Head of caudate nucleus (tissue), 42 donors: ENCODE data around the gene C10orf120.

Source experiments
- DNase-seq, 42 donors: peaks; one replicate each; pipeline versions ENCODE4 v3.0.0 to v3.0.0-alpha.2; 2020 to 2021; ENCODE audit warnings: mixed read lengths in 7 of 42
- intact Hi-C: fragments of 100-400 bp; cut with DNase I; formaldehyde crosslinking; loops from one replicate; pipeline ENCODE4 v1.15.0; 2022

C10orf120 gene

DNA sequence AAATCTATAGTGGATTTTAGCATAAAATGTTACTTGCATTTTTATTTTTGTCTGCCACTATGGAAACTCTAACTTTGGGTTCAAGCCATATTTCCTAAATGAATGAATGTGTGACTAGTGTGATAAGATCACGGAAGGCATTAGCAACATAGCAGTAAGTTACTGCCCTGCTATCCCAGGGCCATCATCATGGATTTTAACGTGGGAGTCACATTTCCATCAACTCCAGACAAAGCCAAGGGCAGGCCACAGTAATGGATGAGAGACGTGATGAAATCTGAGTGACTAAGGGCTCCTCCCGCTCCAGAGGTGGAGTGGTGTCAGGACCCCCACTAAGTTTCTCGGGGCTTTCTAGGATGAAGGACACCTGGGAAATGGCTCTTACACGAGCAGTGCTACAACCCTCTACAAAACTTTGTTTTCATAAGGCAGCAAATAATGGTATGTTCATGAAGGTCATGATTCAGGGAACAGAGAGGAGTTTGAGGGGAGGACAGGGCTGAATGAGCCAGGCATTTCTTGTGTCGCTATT, 34.3 kb downstream of the C10orf120 start:
- intact Hi-C loops: no loop called here
- no peak for DNase-seq

DNA sequence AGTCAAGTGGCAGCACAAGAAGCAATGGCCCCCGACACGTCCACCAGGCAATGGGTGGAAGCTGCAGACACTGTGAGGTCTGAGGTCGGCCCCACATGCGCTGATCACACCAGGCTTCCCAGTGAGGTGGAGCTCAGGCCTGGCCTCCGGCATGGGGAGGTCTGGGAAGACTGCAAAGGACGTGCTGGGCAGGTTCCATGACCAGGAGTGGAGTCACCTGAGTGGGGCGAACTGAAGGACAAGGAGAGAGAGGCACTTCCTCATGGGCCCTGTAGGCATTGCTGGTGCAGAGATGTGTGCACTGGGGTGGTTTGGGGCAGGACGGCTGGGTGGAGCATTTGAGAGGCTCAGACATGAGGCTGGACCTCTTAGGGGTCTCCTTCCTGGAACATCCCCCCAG, 35.1 kb downstream of the C10orf120 start:
- no peak for DNase-seq
- intact Hi-C loops: no loop called here

DNA sequence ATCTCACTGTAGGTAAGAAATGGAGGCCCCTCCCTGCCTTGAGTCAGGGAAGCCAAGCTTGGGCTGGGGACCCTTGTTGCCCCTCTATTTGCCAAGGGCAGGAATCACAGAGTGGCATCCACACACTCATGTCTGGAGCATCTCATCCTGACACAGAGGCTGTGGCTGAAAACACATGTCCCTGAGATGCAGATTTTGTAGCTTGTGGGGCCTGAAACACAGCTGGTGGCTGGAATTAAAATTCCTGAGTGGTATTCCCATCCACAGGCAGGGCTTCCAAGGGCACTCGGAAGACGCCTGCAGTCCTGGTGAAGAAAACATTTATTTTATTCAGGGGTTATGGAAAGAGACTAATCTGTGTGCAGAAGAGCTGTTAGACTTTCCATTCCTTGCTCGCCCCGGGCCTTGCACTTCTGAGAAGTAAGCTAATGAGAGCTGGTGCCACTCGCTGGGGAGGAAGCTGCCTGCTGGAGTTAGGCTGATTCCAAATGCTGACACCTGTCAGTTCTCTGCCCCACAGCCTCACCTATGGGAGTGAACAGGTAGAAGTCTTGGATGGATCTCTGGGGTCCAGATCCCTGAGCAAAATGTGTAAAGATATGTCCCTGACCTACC, 36.0 kb downstream of the C10orf120 start:
- no peak for DNase-seq
- intact Hi-C loops: no loop called here

DNA sequence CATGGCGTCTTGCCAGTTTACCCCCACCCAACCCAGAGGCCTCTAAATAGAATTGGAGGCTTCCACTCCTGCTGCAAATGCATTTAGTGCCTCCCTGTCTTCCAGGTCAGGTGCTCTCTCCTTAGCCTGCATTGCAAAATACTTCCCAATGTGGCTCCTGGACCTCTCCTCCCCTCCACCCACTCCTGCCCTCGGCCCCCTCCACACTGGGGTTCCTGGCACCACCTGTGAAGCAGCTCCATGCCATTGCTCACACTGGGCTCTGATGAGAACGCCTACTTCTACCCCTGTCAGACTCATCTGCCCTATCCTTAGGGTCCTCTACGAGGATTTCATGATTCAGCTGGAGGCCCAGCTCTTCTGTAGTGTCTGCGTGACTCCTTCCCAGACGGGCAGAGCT, 37.4 kb downstream of the C10orf120 start:
- DNase-seq: no peak
- intact Hi-C loops: no loop called here

DNA sequence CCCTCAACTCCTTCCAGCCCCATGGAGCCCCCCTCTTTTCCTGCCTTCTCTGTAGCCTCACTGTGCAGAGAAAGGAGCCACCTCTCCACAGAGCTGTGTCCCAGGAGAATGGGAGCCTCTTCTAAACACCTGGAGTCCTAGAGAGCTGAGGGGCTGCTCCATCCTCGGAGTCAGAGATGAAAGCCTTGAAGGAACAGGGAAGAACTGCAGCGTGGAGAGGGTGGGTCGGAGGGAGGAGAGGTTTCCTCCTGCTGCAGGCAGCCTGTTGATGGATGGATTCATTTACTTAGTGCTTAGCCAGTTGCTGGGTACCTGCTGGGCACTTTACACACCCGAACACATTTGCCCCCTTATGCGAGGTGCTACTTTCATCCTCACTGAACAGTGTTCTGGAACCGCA, 39.0 kb downstream of the C10orf120 start:
- no peak for DNase-seq
- intact Hi-C loops: no loop called here

DNA sequence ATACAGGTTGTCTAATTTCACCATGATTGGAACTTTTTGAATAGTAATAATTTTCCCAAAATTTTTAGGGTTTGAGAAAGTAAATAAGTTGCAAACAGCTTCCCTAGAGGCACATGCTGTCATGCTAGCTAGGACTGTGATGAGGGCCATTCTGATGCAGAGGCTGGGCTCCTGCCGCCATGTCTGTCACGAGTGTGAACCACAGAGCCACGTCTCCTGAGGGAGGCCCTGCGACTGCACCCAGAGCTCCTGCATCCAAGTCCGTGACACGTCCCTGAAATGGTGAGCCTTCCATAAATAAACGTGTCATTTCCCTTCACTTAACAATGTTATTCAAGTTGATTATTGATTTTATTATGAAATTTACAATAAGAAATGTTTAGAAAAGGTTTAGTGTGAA, 40.0 kb downstream of the C10orf120 start:
- intact Hi-C loops: no loop called here
- DNase-seq: no peak

DNA sequence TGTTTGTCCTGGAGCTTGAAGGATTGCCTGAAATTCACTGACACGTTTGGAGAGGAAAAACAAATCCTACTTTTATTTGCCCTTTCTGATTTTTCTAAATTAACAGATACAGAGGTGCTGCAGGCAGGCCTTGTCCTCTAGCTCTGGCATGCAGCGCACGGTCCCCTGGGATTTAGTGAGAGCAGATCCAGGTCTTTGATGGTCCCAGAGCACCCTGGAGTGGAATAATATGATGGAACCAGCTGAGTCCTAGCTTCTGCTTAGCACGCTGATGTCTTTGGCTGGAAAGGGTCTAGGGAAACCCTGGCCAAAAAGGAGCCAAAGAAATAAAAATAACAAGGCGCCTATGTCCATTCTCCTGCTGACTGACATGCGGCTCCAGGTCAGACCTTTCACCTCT, 40.5 kb downstream of the C10orf120 start:
- intact Hi-C loops: no loop called here
- no peak for DNase-seq

DNA sequence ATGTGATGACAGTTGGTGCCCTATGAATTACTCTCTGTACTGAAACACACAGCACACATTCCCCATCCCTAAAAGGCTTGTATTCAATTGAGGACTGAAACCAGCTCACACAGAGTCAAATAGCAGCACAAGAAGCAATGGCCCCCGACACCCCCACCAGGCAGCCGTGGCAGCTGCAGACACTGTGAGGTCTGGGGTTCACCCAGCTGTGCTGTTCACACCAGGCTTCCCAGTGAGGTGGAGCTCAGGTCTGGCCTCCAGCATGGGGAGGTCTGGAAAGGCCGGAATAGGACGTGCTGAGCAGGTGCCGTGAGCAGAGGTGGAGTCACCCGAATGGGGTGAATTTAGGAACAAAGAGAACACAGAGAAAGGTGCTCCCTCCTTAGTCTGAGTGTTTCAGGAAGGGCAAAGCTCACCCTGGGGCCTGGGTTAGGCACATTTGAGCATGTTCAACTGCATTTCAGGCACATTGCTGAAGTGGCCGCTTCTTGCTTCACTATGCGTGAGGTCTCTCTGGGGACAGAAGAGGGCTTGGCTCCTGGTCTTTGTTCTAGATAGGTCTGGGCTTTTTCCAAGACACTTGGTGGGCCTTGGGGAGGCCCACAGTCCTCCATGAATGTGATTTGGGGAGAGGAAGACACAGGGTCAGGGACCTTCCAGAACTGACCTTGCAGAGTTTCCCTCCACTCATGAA, 41.1 kb downstream of the C10orf120 start:
- intact Hi-C loops: no loop called here
- DNase-seq: no peak

DNA sequence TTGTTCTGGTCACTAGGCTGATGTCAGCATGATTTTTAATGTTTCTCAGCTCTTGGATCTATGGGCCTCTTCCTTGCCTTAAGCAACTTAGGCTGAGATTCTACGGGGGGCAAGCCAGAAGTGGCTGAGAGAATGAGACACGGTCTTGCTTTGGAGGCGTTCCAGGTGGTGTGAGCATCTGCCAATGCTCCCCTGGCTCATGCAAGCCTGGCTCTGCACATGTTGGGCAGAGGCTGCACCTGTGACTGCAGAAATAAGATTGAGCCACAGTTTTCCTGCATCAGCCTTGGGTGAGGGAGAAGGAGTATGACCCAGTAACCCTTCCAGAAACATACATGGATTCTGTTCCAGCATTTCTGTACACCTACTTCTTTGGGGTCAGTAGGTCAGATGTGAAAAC, 41.9 kb downstream of the C10orf120 start:
- intact Hi-C loops: no loop called here
- DNase-seq: no peak

DNA sequence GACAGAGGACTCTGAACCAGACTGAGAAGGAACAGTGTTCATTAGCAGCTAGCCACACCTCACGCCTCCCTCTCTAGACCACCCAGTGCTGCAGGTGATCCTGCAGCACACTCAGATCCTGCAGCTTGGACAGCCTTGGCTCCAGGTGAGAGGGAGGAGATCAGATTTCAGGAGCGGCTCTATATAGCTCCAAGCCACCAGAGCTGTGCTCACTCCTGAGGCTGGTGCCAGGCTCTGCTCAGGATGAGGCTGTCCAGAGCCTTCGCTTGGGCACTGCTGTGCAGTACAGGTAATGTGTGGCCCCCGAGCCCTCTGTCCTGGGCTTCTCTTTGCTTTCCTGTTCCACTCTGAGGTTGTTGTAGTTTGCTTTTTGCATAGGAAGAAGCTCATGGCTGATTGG, 42.4 kb downstream of the C10orf120 start:
- intact Hi-C loops: no loop called here
- no peak for DNase-seq

DNA sequence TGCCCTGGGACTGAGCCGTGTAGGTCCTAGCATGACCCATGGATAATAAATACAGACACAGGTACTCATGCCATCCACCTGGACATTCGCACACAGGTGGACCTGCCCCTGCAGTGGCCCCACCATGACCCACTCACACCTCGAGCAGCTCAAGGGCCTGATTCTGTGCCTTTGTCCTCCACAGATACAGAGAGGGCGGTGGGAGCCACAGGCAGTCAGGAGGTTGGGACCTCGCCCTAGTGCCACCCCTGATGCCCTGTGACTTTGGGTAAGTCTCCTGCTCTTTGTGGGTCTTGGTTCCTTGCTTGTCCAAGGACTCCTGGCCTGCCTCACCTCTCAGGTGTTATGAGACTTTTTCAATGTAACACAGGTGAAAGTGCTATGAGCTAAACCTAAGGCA, 42.9 kb downstream of the C10orf120 start:
- intact Hi-C loops: no loop called here
- DNase-seq: peak in 1 of 42 donors; percentile 1

DNA sequence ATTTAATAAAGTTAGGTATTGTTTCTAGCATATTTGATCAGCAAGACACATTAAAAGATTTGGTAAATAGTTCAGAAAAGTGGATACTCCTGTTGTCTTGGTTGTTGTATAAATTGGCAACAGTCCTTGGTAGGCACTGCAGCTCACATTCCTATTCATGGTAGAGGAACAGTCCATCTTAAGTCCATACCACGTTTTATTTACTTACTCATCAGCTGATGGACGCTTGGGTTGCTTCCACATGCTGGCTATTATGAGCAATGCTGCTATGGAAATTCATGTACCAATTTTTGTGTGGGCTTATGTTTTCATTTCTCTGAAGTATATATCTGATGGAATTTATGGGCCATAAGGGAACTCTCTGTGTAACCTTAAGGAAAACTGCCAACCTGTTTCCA, 43.3 kb downstream of the C10orf120 start:
- intact Hi-C loops: no loop called here
- no peak for DNase-seq

DNA sequence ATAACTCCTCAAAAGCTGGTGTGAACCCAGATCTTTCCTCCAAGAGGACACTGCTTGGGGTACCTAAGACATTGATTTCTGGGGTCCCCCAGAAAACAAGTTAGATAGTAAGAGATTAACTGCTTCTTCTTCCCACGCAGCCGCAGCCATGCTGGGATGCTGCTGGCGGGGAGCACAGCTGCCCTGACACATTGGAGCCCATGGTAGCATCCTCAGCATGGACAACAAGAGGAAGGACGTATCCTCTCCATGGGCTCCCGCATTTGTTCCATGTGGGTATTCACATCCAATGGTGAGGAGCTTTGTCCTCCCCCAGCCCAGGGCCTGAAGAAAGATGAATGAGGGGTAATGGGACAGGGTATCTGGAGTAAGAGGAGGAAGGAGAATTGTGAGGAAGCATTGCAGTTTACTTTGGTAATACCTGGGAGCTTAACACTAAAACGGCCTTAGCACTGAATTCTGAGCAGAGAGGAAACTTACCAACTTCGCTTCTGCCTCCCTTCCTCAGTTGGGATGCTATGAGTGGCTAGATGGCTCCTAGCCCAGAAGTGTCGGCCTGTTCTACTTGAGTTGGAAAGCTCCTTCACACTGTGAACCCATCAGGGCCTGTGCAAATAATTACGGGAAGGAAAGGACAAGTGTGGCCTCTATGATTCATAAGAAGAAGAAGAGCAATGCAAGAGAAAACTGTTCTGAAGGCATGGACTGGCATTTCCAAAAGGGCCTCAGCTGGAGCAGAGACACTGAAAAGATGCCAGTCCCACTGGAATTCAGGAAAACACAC, 43.9 kb downstream of the C10orf120 start:
- intact Hi-C loops: no loop called here
- DNase-seq: peak in 6 of 42 donors; percentile 9 to 66 (median 22)

DNA sequence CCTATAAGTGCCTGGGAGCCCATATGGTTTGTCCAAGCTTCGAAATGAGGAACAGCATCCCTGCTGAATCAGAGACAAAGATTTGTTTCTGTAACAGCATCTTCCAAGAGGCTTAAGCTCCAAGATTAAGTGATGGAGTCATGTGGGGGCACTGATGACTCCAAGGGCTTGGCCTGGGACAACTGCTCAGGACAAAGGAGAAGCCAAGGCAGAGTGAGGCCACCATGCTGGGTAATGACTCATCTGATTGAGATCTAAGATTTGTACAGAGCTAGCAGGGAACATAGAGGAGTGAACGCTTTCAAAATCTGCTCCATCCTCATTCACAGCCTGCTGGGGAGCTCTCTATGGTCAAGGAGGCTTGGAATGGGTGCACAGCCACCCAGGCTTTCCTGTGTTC, 49.3 kb downstream of the C10orf120 start:
- no peak for DNase-seq
- intact Hi-C loops: loop anchor here (5.0 kb wide), 1 partner anchor 47 kb away; the partner anchor contains the start of gene C10orf120

DNA sequence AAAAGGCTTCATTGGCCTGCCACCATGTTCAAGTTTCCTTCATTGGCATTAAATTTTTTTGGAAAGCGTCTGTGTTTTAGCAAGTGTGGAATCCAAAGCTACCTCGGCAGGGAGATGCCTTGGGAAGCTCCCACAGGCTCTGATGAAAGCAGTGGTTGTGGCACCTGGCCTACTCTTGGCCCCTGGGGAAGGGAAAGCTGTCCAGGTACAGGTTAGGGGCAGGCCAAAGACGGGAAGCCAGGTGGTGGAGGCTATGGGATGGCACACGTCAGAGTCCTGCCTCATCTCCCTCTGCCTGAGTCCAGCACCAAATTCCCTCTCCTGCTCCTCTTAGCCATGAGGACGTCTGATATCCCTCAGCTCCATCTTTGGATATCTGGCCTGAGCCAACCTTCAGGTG, 49.7 kb downstream of the C10orf120 start:
- intact Hi-C loops: loop anchor here (5.0 kb wide), 1 partner anchor 47 kb away; the partner anchor contains the start of gene C10orf120
- peak in 2 of 42 donors; percentile 1 to 21 for DNase-seq

DNA sequence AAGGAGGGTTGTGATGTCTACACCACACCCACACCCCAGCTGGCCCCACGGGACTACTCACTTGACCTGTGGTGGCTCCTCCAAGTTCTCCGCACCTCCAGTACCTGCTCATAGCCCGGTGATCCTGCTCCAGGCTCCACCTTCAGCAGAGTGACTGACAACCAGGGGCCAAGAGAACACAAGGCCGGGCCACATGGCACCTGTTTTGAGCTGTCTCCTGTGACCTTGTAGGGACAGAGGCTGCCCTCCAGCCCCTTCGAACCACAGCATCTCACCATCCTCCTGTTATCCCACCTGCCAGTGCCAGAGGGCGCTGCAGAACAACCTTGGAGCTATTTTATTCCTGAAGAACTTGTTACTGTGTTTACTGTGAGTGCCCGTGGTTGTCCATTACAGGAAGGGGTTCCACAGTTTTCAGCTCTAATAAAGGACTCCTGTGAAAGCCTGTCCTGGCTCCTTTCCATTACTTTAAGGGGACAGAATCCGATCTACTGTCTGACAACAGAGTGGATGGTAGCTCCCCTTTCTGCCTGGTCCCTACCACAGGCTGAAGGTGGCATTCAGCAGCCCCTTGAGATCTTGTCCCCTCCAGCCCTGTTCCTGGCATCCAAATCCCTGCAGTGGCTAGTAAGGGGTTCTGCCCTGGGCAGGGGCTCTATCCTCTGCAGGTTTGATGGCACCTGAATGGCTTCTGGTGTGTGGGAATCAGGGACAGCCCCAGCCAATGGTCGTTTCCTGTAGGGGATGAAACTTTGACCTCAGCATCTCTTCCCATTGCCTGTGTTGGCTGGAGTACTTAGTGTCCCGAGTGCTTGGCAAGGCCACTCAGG, 50.8 kb downstream of the C10orf120 start:
- intact Hi-C loops: no loop called here
- peak; percentile 18 to 90 (median 72) for DNase-seq
